ENCODE data around the gene ASIC2. TPM values are rescaled to one million over a fixed set of nuclear protein-coding genes. Genes with fewer than 3 reads are reported as not detected.
"Not testable (repeated sequence)": the region's sequence is repeated elsewhere in the genome, so short reads cannot be mapped to it uniquely, and the experiment has no call there.

ASIC2 gene
- total RNA-seq, 1 experiment from 2014 or later: 0.11 TPM

- DNase-seq (ENCODE audit: low read depth): no peak
Observed at GRCh38 chr17:32985050-32985756, 307.9 kb downstream of the ASIC2 start.

DNA sequence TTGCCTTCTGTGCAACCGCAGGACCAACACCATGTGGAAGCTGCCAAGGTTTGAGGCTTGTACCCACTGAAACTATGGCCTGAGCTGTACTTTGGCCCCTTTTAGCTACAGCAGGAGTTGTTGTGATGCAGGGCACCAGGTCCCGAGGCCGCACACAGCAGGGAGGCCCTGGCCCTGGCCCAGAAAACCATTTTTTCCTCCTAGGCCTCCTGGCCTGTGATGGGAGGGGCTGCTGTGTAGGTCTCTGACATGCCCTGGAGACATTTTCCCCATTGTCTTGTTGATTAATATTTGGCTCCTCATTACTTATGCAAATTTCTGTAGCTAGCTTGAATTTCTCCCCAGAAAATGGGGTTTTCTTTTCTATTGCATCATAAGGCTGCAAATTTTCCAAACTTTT lies 311.5 kb downstream of the ASIC2 start:
- DNase-seq (ENCODE audit: low read depth): not testable (repeated sequence)

DNA sequence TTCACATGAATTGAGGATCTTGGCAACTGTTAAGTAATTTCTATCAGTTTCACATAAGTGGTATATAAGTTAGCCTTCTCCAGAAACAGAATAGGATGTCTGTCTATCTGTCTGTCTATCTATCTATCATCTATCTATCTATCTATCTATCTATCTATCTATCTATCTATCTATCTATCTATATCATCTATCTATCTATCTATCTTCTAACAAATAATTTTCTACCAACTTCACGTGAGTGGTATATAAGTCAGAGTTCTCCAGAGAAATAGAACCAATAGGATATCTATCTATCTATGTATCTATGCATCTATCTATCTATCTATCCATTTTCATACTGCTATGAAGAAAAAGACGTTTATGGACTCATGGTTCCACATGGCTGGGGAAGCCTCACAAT lies 312.9 kb downstream of the ASIC2 start:
- no peak for DNase-seq (ENCODE audit: low read depth)

DNA sequence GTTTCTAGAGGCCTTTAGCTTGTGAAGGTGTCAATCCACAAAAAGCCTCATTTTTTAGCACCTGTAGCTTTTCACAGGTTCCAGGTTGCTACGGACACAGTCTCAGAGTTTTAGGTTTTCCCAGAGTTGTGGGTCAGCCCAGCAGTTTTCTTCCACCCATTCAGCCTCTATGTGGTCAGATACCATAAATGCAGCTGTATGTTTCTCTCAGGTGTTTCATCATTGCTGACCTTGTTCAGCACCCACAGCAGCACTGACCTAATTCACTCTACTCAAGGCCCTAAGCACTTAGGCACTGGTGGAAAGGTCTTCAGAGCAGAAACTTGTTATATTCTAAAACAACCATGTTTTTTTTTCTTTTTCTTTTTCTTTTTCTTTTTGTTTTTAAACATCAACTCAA lies 316.5 kb downstream of the ASIC2 start:
- no peak for DNase-seq (ENCODE audit: low read depth)

DNA sequence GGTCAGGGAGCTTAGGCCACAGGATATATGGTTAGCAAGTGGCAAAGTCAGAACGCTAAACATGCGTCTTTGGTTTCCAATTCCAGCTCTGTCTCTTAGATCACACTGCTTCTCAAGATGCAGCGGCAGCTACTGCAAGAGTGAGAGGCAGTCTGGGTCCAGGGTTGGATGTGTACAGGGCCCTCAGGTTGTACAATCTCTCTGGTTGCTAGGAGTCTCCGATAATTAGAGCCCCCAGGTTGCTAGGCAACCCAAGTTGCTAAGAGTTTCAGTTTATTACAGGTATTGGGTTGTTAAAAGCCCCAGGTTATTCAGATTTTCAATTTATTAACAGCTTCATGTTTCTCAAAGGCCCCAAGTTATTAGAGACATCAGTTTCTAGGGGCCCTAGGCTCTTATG lies 317.0 kb downstream of the ASIC2 start:
- DNase-seq (ENCODE audit: low read depth): no peak

DNA sequence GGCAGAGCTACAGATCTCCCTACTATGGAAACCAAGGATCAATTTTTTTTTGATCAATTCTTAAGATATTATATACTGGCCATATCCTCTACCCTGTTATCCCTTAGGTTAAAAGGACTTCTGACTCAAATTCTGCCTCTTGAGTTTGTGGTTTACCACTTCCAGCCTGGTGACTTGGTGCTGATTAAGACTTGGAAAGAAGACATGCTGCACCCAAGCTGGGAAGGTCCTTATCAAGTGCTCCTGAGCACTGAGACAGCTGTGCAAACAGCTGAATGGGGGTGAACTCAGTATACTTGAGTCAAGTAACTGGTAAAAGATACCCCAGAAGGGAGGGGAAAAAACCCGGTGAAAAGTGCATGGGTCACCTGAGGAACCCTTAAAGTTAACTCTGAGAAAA lies 321.9 kb downstream of the ASIC2 start:
- peak; percentile 88 for DNase-seq (ENCODE audit: low read depth)

GRCh38 chr17:32970281-32970680 lies 322.8 kb downstream of the ASIC2 start:
- peak; percentile 39 for DNase-seq (ENCODE audit: low read depth)

DNA sequence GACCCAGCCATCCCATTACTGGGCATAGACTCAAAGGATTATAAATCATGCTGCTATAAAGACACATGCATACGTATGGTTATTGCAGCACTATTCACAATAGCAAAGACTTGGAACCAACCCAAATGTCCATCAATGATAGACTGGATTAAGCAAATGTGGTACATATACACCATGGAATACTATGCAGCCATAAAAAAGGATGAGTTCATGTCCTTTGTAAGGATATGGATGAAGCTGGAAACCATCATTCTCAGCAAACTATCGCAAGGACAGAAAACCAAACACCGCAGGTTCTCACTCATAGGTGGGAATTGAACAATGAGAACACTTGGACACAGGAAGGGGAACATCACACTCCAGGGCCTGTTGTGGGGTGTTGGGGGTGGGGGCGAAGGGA lies 323.9 kb downstream of the ASIC2 start:
- not testable (repeated sequence) for DNase-seq (ENCODE audit: low read depth)

GRCh38 chr17:32964541-32964940 lies 328.6 kb downstream of the ASIC2 start:
- DNase-seq (ENCODE audit: low read depth): no peak
